ENCODE measurements around the gene PPP5C. TPM values are rescaled to one million over a fixed set of nuclear protein-coding genes. Genes with fewer than 3 reads are reported as not detected.
"Not testable (repeated sequence)": the region's sequence is repeated elsewhere in the genome, so short reads cannot be mapped to it uniquely, and the experiment has no call there.

PPP5C gene
- polyA plus RNA-seq, 1 experiment, result 123 TPM

- H3K27me3 ChIP-seq (ENCODE audit: control insufficient read depth, insufficient read depth, low read length), result no peaks in the 10 kb centered on the region; the same call in 1 of the 2 replicates
- CTCF ChIA-PET, result interaction anchor here (0.7 to 5.8 kb wide), 7 partner anchors 9 to 126 kb away, joined by 3 to 33 read pairs (median 4); no protein-coding TSS in a partner anchor
Measured at GRCh38 chr19:46411088-46411924, 64.4 kb downstream of the PPP5C start.

GRCh38 chr19:46411925-46412649 is 65.2 kb downstream of the PPP5C start:
- H3K4me3 ChIP-seq (ENCODE audit: low read depth, low read length), result peak overlapping the region; percentile 65
- ChIA-PET CTCF (interaction anchor here (1.0 to 5.8 kb wide), 5 partner anchors 9 to 125 kb away, joined by 3 to 33 read pairs (median 5); no protein-coding TSS in a partner anchor), POLR2A (no interaction called here)
- no peak for DNase-seq (ENCODE audit: low read depth)
- peak; percentile 23; the same call in 1 of the 2 replicates for TF ChIP-seq CTCF (IDR thresholded peaks at IDR 0.05; ENCODE audit: insufficient read depth, low read depth, low read length)
- no peaks in the 10 kb centered on the region; the same call in 1 of the 2 replicates for H3K27me3 ChIP-seq (ENCODE audit: control insufficient read depth, insufficient read depth, low read length)
- peaks cover 3% of the 10 kb centered on the region for H3K36me3 ChIP-seq (ENCODE audit: control insufficient read depth, insufficient read depth, low read length)

More at GRCh38 chr19:46411088-46411924, 64.4 kb downstream of the PPP5C start:
- no peak for DNase-seq (ENCODE audit: low read depth)
- Histone ChIP-seq H3K4me3 (ENCODE audit: low read depth, low read length) (peak overlapping the region; percentile 65), H3K36me3 (ENCODE audit: control insufficient read depth, insufficient read depth, low read length) (peaks cover 3% of the 10 kb centered on the region)
- POLR2A ChIA-PET, result no interaction called here
- no peak for TF ChIP-seq CTCF (IDR thresholded peaks at IDR 0.05; ENCODE audit: insufficient read depth, low read depth, low read length)

- no peak for DNase-seq (ENCODE audit: low read depth)
- Histone ChIP-seq H3K4me3 (ENCODE audit: low read depth, low read length) (peak overlapping the region; percentile 65), H3K27me3 (ENCODE audit: control insufficient read depth, insufficient read depth, low read length) (no peaks in the 10 kb centered on the region; the same call in 1 of the 2 replicates), H3K36me3 (ENCODE audit: control insufficient read depth, insufficient read depth, low read length) (peaks cover 3% of the 10 kb centered on the region)
- TF ChIP-seq CTCF (IDR thresholded peaks at IDR 0.05; ENCODE audit: insufficient read depth, low read depth, low read length), result no peak
- ChIA-PET POLR2A (no interaction called here), CTCF (interaction anchor here (0.8 to 5.8 kb wide), 4 partner anchors 10 to 76 kb away, joined by 3 to 33 read pairs (median 4); no protein-coding TSS in a partner anchor)
Measured at GRCh38 chr19:46412650-46413261, 65.9 kb downstream of the PPP5C start.

GRCh38 chr19:46413262-46414031 is 66.6 kb downstream of the PPP5C start, which contains the start of gene CCDC8:
Gene CCDC8 (minus strand): TSS chr19:46413564. CDS start chr19:46412810, 754 bp downstream.
- CTCF ChIA-PET, result interaction anchor here (0.8 to 5.8 kb wide), 6 partner anchors 11 to 116 kb away, joined by 3 to 33 read pairs (median 3); no protein-coding TSS in a partner anchor
- Histone ChIP-seq H3K4me3 (ENCODE audit: low read depth, low read length) (peak within 1 kb of the TSS; percentile 65), H3K36me3 (ENCODE audit: control insufficient read depth, insufficient read depth, low read length) (peaks cover 3% of the 10 kb centered on the region), H3K27me3 (ENCODE audit: control insufficient read depth, insufficient read depth, low read length) (no peaks in the 10 kb centered on the region)
- TF ChIP-seq CTCF (IDR thresholded peaks at IDR 0.05; ENCODE audit: insufficient read depth, low read depth, low read length), result no peak
- DNase-seq (ENCODE audit: low read depth), result peak; percentile 56
- POLR2A ChIA-PET, result no interaction called here

- H3K27me3 ChIP-seq (ENCODE audit: control insufficient read depth, insufficient read depth, low read length); H3K36me3 ChIP-seq (ENCODE audit: control insufficient read depth, insufficient read depth, low read length); POLR2A ChIA-PET; DNase-seq (ENCODE audit: low read depth); H3K4me3 ChIP-seq (ENCODE audit: low read depth, low read length): not testable (repeated sequence)
- CTCF ChIA-PET, result interaction anchor here (1.5 to 5.8 kb wide), 3 partner anchors 12 to 20 kb away, joined by 3 to 33 read pairs (median 5); no protein-coding TSS in a partner anchor
Measured at GRCh38 chr19:46414899-46415298, 68.0 kb downstream of the PPP5C start.

- H3K27me3 ChIP-seq (ENCODE audit: control insufficient read depth, insufficient read depth, low read length); H3K36me3 ChIP-seq (ENCODE audit: control insufficient read depth, insufficient read depth, low read length); POLR2A ChIA-PET: not testable (repeated sequence)
- H3K4me3 ChIP-seq (ENCODE audit: low read depth, low read length), result peak overlapping the region; percentile 38
- peak; percentile 42 for DNase-seq (ENCODE audit: low read depth)
- CTCF ChIA-PET, result interaction anchor here (1.4 to 5.8 kb wide), 4 partner anchors 13 to 76 kb away, joined by 3 to 33 read pairs (median 6); no protein-coding TSS in a partner anchor
Measured at GRCh38 chr19:46415804-46416709, 69.2 kb downstream of the PPP5C start.

All from BJ (cell line).